ENCODE measurements around the gene PXMP4.
A peak's percentile ranks its signal among the peaks of the same experiment; 100 is the strongest.

PXMP4 gene

DNA sequence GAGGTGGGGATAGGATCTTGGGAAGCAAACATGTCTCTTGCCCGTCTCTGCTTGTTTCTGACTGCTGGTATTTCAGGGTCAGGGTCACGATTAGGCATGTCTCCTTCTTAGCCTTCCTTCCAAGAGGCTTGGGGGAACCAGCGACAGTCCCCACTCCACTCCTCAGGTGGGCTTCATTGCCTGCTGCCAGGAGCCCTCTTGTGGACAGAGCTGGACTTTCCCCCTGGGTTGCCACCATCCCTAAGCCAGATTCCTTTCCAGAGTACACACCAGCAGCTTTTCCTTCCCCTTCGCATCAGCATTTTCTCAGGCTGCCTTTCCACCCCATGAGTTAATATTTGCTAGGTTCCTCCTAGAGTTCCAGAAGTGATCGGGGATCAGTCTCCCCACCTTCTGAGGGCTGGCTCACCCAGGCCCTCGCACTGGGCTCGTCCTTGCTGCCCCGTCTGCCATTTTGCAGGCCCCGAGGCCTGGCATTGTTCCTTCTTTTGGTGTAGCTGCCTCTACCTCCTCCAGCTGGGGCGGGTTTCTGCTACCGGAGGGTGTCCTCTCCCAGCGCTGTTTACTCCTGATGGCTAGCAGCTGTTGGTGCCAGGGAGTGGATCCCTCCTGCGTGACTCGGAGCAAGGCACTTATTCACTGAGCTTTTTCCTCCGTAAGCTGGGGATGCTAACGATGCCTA is 66.8 kb downstream of the PXMP4 start:
- DNase-seq: peak; percentile 26

All from suppressor macrophage treated with lipopolysaccharide for 4 hours (primary cell).